GM06990 (cell line): ENCODE results near the gene PHACTR1.

ENCODE experiments used
- DNase-seq: peaks from one replicate; pipeline ENCODE4 v3.0.0-alpha.2; 2011; ENCODE audit not compliant: insufficient read length; ENCODE audit errors: extremely low read depth
- H3K27me3 ChIP-seq: replicated peaks from 2 replicates; pipeline ENCODE4 v1.6.0; 2011; ENCODE audit warnings: low read length; ENCODE audit not compliant: control insufficient read depth, insufficient read depth
- H3K36me3 ChIP-seq: 2 replicates; pipeline ENCODE4 v1.5.1; 2011; ENCODE audit warnings: low read length; ENCODE audit not compliant: control insufficient read depth, insufficient read depth
- H3K4me3 ChIP-seq: replicated peaks from 2 replicates; pipeline ENCODE4 v1.5.1; 2011; ENCODE audit warnings: low read depth, mild to moderate bottlenecking, control low read depth, low read length
- TF ChIP-seq, protein P1 (sequence below): IDR thresholded peaks from 2 replicates; pipeline ENCODE4 v1.5.1; 2011; ENCODE audit warnings: low read length, control low read depth, mild to moderate bottlenecking, inconsistent platforms; ENCODE audit not compliant: insufficient read depth, poor library complexity, severe bottlenecking

The PHACTR1 gene

GRCh38 chr6:12976366-12976765, 259.8 kb downstream of the PHACTR1 start:
- TF ChIP-seq, protein P1, sequence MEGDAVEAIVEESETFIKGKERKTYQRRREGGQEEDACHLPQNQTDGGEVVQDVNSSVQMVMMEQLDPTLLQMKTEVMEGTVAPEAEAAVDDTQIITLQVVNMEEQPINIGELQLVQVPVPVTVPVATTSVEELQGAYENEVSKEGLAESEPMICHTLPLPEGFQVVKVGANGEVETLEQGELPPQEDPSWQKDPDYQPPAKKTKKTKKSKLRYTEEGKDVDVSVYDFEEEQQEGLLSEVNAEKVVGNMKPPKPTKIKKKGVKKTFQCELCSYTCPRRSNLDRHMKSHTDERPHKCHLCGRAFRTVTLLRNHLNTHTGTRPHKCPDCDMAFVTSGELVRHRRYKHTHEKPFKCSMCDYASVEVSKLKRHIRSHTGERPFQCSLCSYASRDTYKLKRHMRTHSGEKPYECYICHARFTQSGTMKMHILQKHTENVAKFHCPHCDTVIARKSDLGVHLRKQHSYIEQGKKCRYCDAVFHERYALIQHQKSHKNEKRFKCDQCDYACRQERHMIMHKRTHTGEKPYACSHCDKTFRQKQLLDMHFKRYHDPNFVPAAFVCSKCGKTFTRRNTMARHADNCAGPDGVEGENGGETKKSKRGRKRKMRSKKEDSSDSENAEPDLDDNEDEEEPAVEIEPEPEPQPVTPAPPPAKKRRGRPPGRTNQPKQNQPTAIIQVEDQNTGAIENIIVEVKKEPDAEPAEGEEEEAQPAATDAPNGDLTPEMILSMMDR: no peak
- Histone ChIP-seq H3K4me3 (no peak overlapping the region), H3K27me3 (no peaks in the 10 kb centered on the region), H3K36me3 (no peaks in the 10 kb centered on the region)
- no peak for DNase-seq

GRCh38 chr6:12977206-12977605, 260.6 kb downstream of the PHACTR1 start:
- TF ChIP-seq, protein P1: no peak
- Histone ChIP-seq H3K36me3 (no peaks in the 10 kb centered on the region), H3K27me3 (no peaks in the 10 kb centered on the region), H3K4me3 (no peak overlapping the region)
- no peak for DNase-seq

DNA sequence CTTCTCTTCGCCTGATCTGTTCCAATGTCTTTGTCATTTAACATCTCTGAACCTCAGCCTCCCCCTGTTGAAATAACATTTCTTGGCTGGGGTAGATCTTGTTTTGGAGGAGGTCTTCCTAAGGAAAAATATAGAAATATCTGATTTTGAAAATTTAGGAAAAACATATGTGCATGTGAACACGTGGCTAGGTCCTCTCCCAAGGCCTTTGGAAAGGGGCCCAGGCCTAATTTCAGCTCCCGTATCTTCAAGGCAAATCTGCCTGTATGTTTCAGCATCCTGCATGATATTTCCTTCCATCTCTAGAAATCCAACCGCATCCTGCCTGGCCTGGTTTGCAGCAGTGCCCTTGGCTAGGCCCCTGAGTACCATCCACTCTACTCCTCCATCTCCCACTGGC, 261.2 kb downstream of the PHACTR1 start:
- DNase-seq: no peak
- Histone ChIP-seq H3K36me3 (no peaks in the 10 kb centered on the region), H3K27me3 (no peaks in the 10 kb centered on the region), H3K4me3 (no peak overlapping the region)
- TF ChIP-seq, protein P1: no peak

- H3K4me3 ChIP-seq: no peak overlapping the region
- TF ChIP-seq, protein P1: no peak
- H3K27me3 ChIP-seq: no peaks in the 10 kb centered on the region
- DNase-seq: no peak
- no peaks in the 10 kb centered on the region for H3K36me3 ChIP-seq
Measured at GRCh38 chr6:12980741-12981140, 264.2 kb downstream of the PHACTR1 start.

GRCh38 chr6:12984776-12985175, 268.2 kb downstream of the PHACTR1 start:
- DNase-seq: no peak
- TF ChIP-seq, protein P1: no peak
- Histone ChIP-seq H3K27me3 (no peaks in the 10 kb centered on the region; the same call in 1 of the 2 replicates), H3K4me3 (no peak overlapping the region), H3K36me3 (no peaks in the 10 kb centered on the region)

GRCh38 chr6:12987783-12988182, 271.2 kb downstream of the PHACTR1 start:
- no peaks in the 10 kb centered on the region for H3K36me3 ChIP-seq
- TF ChIP-seq, protein P1: no peak
- no peak for DNase-seq

More at GRCh38 chr6:12987783-12988182, 271.2 kb downstream of the PHACTR1 start:
- Histone ChIP-seq H3K4me3 (no peak overlapping the region), H3K27me3 (no peaks in the 10 kb centered on the region; the same call in 1 of the 2 replicates)
